Breast epithelium (tissue), 4 donors: ENCODE measurements around the gene LUM. TPM values are rescaled to one million over a fixed set of nuclear protein-coding genes. Genes with fewer than 3 reads are reported as not detected.

ENCODE experiments used
- DNase-seq, 2 donors: peaks; one replicate each; pipeline ENCODE4 v3.0.0-alpha.2; 2019; ENCODE audit warnings: low spot score in 2 of 2
- H3K27ac ChIP-seq, 2 donors: fragments of 200-600 bp; sonication (generic) in 1 of 2; one replicate each; pipeline ENCODE4 v1.5.1; 2016 to 2019; ENCODE audit warnings: mild to moderate bottlenecking in 1 of 2
- H3K27me3 ChIP-seq, 2 donors: fragments of 200-600 bp; sonication (generic) in 1 of 2; one replicate each; pipeline versions ENCODE4 v1.5.1 to v1.6.0; 2017 to 2019; ENCODE audit warnings: control low read depth in 1 of 2, mild to moderate bottlenecking in 1 of 2
- H3K36me3 ChIP-seq: fragments of 200-600 bp; one replicate; pipeline ENCODE4 v1.5.1; 2019
- H3K4me1 ChIP-seq, 2 donors: fragments of 200-600 bp; sonication (generic); one replicate each; pipeline ENCODE4 v1.5.1; 2016 to 2019; ENCODE audit warnings: control low read depth in 1 of 2
- H3K4me3 ChIP-seq, 3 donors: fragments of 200-600 bp; sonication (generic); 1 replicate in 2 of 3; 2 replicates in 1 of 3; pipeline ENCODE4 v1.5.1; 2016 to 2019; ENCODE audit warnings: mild to moderate bottlenecking in 3 of 3, moderate library complexity in 2 of 3
- H3K9me3 ChIP-seq, 2 donors: fragments of 200-600 bp; sonication (generic) in 1 of 2; one replicate each; pipeline ENCODE4 v1.5.1; 2016 to 2019; ENCODE audit warnings: control low read depth in 1 of 2
- CTCF ChIP-seq, 3 donors: fragments of 450-650 bp; IDR thresholded peaks; one replicate each; pipeline ENCODE4 v1.5.1; 2016 to 2017; ENCODE audit warnings: antibody characterized with exemption in 3 of 3, mild to moderate bottlenecking in 3 of 3, moderate library complexity in 3 of 3
- POLR2A ChIP-seq: fragments of 450-650 bp; IDR thresholded peaks from one replicate; pipeline ENCODE4 v1.6.1; 2016; ENCODE audit warnings: antibody characterized with exemption, mild to moderate bottlenecking, moderate library complexity
- POLR2AphosphoS5 ChIP-seq, 3 donors: sonication (generic); formaldehyde crosslinking; IDR thresholded peaks; one replicate each; pipeline ENCODE4 v1.6.1; 2017; ENCODE audit warnings: antibody characterized with exemption in 3 of 3
- intact Hi-C: fragments of 100-400 bp; cut with DNase I; formaldehyde crosslinking; loops from one replicate; pipeline ENCODE4 v1.15.1; 2023; ENCODE audit warnings: low total_unique reads
- total RNA-seq, 3 donors: library from RNA; depleted of rRNA; stranded (reverse); fragments of >200 nt; gene quantifications; one replicate each; pipeline ENCODE4 v1.1.0, GENCODE V29; 2016

Gene LUM
- total RNA-seq, 3 donors from 2014 or later, result 180 to 449 (median 183) TPM

- no peak for DNase-seq
- no peak for TF ChIP-seq POLR2A
- TF ChIP-seq POLR2AphosphoS5 (IDR thresholded peaks at IDR 0.05), result no peak
- TF ChIP-seq CTCF (IDR thresholded peaks at IDR 0.05), result no peak
- no peaks in the 10 kb centered on the region for H3K4me1 ChIP-seq
- H3K27ac ChIP-seq, result no peak overlapping the region
- H3K27me3 ChIP-seq, result no peaks in the 10 kb centered on the region
- H3K9me3 ChIP-seq, result no peaks in the 10 kb centered on the region
- H3K36me3 ChIP-seq, result no peaks in the 10 kb centered on the region
- no peak overlapping the region for H3K4me3 ChIP-seq
- intact Hi-C loops, result no loop called here
Measured at GRCh38 chr12:91133871-91134270, 22.6 kb upstream of the LUM start.

- no peak for DNase-seq
- no peak overlapping the region for H3K4me3 ChIP-seq
- H3K4me1 ChIP-seq, result no peaks in the 10 kb centered on the region
- intact Hi-C loops, result no loop called here
- H3K9me3 ChIP-seq, result no peaks in the 10 kb centered on the region
- no peak for TF ChIP-seq POLR2A
- TF ChIP-seq POLR2AphosphoS5 (IDR thresholded peaks at IDR 0.05), result no peak
- TF ChIP-seq CTCF (IDR thresholded peaks at IDR 0.05), result no peak
- no peaks in the 10 kb centered on the region for H3K27me3 ChIP-seq
- no peaks in the 10 kb centered on the region for H3K36me3 ChIP-seq
- H3K27ac ChIP-seq, result no peak overlapping the region
Measured at GRCh38 chr12:91129662-91130362, 18.5 kb upstream of the LUM start.

- Histone ChIP-seq H3K4me1 (no peaks in the 10 kb centered on the region), H3K27me3 (no peaks in the 10 kb centered on the region), H3K9me3 (no peaks in the 10 kb centered on the region), H3K4me3 (no peak overlapping the region), H3K27ac (no peak overlapping the region), H3K36me3 (no peaks in the 10 kb centered on the region)
- intact Hi-C loops, result no loop called here
- no peak for DNase-seq
- TF ChIP-seq POLR2AphosphoS5 (IDR thresholded peaks at IDR 0.05) (no peak), POLR2A (no peak), CTCF (IDR thresholded peaks at IDR 0.05) (no peak)
Measured at GRCh38 chr12:91127751-91128150, 16.5 kb upstream of the LUM start.

- Histone ChIP-seq H3K36me3 (no peaks in the 10 kb centered on the region), H3K4me1 (no peaks in the 10 kb centered on the region), H3K4me3 (no peak overlapping the region), H3K27ac (no peak overlapping the region), H3K9me3 (no peaks in the 10 kb centered on the region), H3K27me3 (no peaks in the 10 kb centered on the region)
- no peak for DNase-seq
- TF ChIP-seq POLR2AphosphoS5 (IDR thresholded peaks at IDR 0.05) (no peak), POLR2A (no peak), CTCF (IDR thresholded peaks at IDR 0.05) (no peak)
- intact Hi-C loops, result no loop called here
Measured at GRCh38 chr12:91127306-91127705, 16.0 kb upstream of the LUM start.

- TF ChIP-seq POLR2AphosphoS5 (IDR thresholded peaks at IDR 0.05) (no peak), CTCF (IDR thresholded peaks at IDR 0.05) (no peak), POLR2A (no peak)
- no peaks in the 10 kb centered on the region for H3K27me3 ChIP-seq
- no peak for DNase-seq
- H3K4me3 ChIP-seq, result no peak overlapping the region
- H3K9me3 ChIP-seq, result no peaks in the 10 kb centered on the region
- H3K27ac ChIP-seq, result no peak overlapping the region
- H3K36me3 ChIP-seq, result no peaks in the 10 kb centered on the region
- no peaks in the 10 kb centered on the region for H3K4me1 ChIP-seq
- intact Hi-C loops, result no loop called here
Measured at GRCh38 chr12:91126516-91126915, 15.2 kb upstream of the LUM start.
